COLO829 (cell line): ENCODE data around the gene PLPP7.
"Not testable (repeated sequence)": the region's sequence is repeated elsewhere in the genome, so short reads cannot be mapped to it uniquely, and the experiment has no call there.

ENCODE experiments used
- DNase-seq: peaks from one replicate; pipeline ENCODE4 v3.0.0; 2012; ENCODE audit warnings: low spot score

PLPP7 gene

GRCh38 chr9:131266266-131267229 lies 23.0 kb upstream of the PLPP7 start:
- DNase-seq: no peak

DNA sequence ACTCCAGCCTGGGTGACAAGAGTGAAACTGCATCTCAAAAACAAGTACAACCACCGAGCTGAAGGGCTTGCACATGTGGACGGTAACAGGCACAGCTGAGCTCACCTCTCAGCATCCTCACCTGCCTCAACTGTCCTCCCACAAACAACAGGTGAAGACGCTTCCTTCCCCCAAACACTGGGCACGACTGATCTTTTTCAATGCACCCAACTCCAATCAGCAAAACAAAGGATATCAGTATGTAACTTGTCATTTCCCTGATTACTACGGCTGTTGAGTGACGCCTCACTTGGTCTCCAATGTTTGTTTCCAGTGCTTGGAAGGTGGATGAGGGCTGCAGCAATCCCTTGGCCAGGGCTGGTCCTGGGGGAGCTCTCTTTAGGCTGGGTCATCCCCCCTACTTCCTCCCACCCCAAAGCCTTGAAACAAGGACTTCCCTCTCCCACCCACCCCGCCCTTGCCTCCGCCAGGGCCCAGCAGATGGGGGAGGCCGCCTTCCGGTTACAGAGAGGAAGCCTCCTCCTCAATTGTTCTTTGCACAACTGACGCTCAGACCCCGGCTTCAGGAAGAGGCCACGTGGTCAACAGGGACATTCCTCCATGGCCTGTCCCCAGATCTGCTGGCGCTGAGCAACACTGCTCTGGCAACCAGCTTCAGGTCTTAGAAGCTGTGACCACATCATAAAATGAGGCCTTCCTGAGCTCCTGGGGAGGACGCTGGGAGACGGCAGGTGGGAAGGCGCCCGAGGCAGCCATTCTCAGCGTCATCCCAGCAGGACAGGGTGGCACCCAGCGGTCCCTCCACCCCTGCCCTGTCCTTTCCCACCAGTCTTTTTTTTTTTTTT lies 19.1 kb upstream of the PLPP7 start:
- DNase-seq: no peak

DNA sequence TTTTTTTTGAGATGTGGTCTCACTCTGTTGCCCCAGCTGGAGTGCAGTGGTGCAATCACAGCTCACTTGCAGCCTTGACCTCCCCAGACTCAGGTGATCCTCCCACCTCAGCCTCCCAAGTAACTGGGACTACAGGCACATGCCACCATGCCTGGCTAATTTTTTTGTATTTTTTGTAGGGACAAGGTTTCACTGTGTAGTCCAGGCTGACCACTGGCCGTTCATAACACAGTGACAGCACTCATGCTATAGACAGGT lies 18.6 kb upstream of the PLPP7 start:
- DNase-seq: not testable (repeated sequence)

- DNase-seq: no peak
Measured at GRCh38 chr9:131271506-131271931, 18.0 kb upstream of the PLPP7 start.

DNA sequence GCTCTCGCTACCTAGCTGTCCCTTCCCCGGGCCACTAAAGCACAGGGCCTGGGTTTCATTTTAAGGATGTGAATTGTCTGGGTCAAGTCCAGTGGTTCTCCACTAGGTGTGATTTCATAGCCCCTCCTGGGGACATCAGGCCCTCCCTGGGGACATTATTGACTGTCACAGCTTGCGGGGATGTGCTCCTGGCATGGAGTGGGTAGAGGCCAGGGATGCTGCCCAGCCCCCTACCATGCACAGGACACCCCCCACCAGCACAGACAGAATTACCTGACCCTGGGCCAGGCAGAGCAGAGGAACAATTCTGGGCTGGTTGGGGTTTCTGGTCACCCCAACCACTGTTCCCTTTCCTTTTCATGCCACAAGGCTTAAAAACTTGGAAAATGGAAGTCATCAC lies 17.3 kb upstream of the PLPP7 start:
- DNase-seq: no peak

GRCh38 chr9:131273146-131273855 lies 16.2 kb upstream of the PLPP7 start:
- no peak for DNase-seq

- no peak for DNase-seq
Measured at GRCh38 chr9:131273856-131274673, 15.5 kb upstream of the PLPP7 start.

- no peak for DNase-seq
Measured at GRCh38 chr9:131274674-131275331, 14.7 kb upstream of the PLPP7 start.

- DNase-seq: no peak
Measured at GRCh38 chr9:131275332-131276093, 14.0 kb upstream of the PLPP7 start.

GRCh38 chr9:131276094-131276888 lies 13.2 kb upstream of the PLPP7 start, which contains the start of gene FAM78A:
Gene FAM78A (minus strand): TSS chr9:131276510. CDS start chr9:131276179, 331 bp downstream.
- DNase-seq: no peak

- no peak for DNase-seq
Measured at GRCh38 chr9:131276891-131277286, 12.6 kb upstream of the PLPP7 start.

- DNase-seq: no peak
Measured at GRCh38 chr9:131277287-131277909, 12.1 kb upstream of the PLPP7 start.

- DNase-seq: peak; percentile 85
Measured at GRCh38 chr9:131277910-131278701, 11.4 kb upstream of the PLPP7 start.

GRCh38 chr9:131278702-131279111 lies 10.8 kb upstream of the PLPP7 start:
- DNase-seq: no peak

GRCh38 chr9:131279196-131279862 lies 10.2 kb upstream of the PLPP7 start:
- DNase-seq: no peak

GRCh38 chr9:131279863-131280570 lies 9.5 kb upstream of the PLPP7 start:
- DNase-seq: no peak

DNA sequence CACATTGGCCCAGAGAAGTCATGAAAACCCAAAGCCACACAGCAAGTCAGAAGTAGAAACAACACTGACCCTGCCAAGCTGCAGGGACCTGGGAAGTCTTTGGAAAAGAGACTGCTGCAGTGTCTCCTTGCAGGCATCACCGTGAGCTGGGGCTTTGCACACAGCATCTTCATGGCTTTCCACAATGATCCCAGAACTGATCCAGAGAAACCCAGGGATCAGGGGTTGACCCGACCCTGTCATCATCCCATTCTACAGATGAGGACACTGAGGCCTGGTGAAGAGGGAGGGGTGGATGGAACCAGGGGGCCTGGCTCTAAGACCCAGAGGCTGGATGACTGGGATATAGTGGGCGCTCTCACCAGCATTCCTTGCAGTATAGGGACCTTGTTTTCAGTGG lies 8.9 kb upstream of the PLPP7 start:
- no peak for DNase-seq
